GM18498 (cell line): Measurements from ENCODE around the gene CRYGN.
A peak's percentile ranks its signal among the peaks of the same experiment; 100 is the strongest.

Experiments
- ATAC-seq: cut with Tn5 transposase; IDR thresholded peaks from one replicate; pipeline ENCODE4 v1.9.1; 2021; ENCODE audit warnings: mild to moderate bottlenecking, moderate library complexity; ENCODE audit not compliant: unreplicated experiment

CRYGN gene, protein sequence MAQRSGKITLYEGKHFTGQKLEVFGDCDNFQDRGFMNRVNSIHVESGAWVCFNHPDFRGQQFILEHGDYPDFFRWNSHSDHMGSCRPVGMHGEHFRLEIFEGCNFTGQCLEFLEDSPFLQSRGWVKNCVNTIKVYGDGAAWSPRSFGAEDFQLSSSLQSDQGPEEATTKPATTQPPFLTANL

DNA sequence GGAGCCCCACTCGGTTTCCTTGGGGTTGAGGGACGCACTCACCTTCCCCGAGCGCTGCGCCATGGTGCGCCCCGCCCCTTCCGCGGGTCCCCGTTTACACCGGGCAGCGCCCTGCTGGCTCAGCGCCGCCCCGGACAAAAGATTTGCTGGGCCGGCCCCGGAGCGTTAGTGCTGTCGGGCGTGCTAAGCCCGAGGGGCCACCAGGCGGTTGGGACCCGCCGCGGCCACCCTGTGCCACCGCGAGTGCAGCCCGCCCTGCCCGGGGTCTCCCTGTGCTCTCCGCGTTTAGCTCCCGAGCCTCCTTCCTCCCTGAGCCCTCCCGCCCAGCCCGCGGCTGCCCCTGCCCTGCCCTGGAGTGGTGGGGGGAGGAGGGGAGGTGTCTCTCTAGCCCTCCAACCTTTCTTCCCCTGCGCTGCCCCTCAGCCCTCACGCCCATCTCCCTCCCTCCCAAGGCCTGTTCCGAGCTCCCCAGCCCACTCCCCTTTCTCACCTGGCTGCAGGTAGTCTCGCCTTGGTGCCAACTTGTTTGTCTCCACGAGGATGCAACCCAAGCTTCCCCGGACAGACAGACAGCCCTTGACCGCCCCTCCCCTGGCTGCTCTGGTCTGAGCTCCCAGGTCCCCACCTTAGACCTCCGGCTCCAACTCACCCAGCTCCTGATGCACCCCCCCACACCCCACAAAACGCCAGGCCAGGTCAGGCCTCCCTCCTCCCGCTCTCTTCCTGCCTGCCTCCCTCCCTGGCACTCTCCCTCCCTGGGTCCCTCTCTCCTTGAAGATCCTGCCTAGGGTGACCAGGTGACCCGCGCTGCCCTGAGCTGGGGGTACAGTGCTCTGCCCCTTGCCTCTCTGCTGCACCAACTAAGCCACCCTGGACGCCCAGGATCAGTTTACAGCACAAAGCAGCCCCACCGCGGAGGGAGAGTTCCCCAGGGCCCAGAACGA, at the start of gene CRYGN:
Gene CRYGN, minus strand, starts transcription at position 287 of the 944 bp plus-strand sequence. Its CDS starts 224 bp downstream, at position 63.
- ATAC-seq: no peak

DNA sequence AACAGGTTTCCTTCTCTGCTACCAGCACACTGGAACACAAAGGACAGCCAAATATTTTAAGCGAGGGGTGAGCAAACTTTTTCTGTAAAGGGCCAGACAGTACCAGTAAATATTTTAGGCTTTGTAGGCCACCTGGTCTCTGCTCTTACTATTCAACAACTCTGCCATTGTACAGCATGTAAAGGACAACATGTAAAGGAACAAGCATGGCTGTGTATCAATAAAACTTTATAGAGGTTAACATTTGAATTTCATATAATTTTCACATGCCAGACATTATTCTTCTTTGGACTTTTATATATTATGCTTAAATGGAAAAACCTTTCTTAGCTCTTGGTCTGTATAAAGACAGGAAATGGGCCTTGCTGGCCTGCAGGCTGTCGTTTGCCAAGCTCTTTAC, 49.6 kb upstream of the CRYGN start:
- ATAC-seq: no peak

DNA sequence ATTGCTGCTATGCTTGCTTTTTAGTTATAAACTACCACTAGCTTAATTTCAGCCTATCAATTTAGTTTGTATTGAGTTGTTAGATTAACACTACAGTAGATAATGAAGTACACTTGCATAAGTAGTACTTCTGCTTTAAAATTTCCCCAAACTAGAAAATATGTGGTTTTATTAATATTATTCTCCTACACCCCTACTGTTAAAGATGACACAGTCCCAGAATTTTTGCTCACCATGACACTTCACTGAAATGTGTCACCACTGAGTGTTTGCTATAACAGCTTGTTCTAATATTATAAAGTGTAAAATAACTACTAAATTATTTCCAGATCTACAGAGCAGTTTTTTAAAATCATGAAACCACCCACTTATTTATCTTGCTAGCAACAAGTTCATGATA, 48.2 kb upstream of the CRYGN start:
- ATAC-seq: no peak

DNA sequence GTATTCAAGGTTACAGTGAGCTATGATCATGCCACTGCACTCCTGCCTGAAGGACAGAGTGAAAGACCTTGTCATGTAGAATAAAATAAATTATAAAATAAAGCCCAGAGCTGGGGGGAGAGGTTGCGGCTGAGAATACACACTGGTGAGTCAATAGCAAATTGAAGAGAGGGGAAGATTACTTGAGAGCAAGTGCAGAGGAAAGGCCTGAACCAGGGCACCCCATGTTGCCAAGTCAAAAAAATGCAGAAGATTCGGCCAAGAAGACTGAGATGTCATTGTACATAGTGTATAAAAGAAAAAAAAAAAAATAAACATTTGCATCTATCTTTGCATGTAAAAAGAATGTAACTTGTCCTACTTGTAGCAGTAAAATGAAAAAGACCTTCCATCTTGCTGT, 47.3 kb upstream of the CRYGN start:
- no peak for ATAC-seq

DNA sequence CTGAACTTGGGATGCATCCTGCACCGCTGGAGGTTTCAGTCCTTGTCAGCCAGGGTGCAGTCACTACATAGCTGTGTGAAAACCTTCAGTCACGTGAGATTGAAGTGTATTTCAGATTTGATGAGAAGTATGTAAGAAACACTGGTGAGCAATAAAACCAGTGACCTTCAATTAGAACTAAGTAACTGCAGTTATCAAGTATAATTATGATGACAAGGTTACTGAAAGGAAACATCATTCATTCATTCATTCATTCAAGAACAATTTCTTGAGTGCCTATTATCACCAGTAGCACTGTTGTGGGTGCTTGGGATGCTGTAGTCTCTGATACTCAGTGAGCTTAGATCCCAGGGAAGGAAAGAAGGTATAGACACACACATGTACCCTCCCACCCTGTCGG, 46.1 kb upstream of the CRYGN start:
- no peak for ATAC-seq

DNA sequence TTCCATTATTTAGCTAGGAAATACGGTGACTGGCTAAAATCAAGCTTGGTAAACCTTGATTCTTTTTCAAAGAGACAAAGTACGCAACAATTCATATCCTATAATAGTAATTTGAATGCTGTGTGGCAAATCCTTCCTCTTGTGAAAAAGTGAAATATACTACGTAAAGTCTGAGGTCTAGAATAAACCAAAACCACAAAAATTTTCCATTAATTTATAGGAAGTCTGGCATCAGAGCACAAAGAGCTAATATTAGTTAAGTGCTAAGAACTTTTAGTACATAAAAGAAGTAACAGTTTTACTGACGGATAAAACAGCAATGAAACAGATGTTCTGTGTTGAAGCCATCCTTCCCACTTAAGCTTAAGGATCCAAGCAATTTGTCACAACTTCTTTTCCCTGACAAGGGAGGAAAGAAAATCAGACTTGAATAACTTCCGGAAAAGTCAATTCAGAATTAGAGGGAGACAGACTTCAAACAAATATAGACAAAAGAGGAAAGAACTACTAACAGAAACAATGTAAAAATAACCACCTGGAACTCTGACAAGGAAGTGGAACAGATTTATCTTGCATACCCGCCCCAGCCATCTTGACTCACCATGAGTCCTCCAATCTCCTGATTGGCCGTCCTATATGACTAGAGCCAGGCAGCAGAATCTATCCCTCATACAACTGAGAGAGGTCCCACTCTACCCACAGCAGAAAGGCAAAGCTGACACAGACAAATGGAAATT, 45.2 kb upstream of the CRYGN start:
- no peak for ATAC-seq

DNA sequence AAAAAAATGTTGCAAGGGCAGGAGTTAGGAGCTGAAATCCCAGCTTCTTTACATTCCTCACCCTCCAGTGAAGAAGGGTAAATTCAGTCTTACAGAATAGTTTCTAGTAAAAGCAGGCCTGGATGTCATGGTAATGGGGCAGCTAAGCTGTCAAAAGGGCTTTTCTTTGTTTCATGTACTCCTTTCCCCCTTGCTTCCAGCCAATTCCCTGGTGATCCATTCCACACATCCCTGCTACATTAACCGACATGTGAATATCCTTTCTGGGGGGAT, 43.7 kb upstream of the CRYGN start:
- no peak for ATAC-seq

DNA sequence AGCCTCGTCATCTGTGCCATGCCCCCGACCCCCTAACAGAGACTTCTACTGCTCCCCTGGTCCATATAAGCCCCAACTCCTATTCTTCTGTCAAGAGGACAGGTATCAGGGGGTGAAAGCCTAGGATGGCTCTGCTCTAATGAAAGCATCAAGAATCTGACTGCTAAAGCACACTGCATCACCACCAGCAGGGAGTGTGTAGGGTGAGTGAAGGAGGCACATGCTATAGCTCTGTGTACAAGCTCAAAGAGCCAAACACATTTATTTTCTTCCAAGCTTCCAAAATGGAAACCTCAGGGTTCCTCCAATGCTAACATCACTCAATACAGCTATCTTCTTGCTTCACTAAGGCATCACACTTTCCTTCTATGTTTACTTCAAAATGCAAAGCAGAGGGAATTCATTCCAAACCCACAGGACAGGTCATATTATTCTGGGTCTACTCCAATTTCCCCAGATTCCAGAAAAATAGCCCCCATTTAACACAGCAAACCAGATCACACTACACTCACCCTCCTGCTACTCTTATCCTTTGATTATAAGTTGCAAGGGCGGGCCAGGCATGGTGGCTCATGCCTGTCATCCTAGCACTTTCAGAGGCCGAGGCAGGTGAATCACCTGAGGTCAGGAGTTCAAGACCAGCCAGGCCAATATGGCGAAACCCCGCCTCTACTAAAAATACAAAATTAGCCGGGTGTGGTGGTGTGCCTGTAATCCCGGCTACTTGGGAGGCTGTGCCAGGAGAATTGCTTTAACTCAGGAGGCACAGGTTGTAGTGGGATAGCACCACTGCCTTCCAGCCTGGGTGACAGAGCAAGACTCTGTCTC, 43.2 kb upstream of the CRYGN start:
- ATAC-seq: no peak

DNA sequence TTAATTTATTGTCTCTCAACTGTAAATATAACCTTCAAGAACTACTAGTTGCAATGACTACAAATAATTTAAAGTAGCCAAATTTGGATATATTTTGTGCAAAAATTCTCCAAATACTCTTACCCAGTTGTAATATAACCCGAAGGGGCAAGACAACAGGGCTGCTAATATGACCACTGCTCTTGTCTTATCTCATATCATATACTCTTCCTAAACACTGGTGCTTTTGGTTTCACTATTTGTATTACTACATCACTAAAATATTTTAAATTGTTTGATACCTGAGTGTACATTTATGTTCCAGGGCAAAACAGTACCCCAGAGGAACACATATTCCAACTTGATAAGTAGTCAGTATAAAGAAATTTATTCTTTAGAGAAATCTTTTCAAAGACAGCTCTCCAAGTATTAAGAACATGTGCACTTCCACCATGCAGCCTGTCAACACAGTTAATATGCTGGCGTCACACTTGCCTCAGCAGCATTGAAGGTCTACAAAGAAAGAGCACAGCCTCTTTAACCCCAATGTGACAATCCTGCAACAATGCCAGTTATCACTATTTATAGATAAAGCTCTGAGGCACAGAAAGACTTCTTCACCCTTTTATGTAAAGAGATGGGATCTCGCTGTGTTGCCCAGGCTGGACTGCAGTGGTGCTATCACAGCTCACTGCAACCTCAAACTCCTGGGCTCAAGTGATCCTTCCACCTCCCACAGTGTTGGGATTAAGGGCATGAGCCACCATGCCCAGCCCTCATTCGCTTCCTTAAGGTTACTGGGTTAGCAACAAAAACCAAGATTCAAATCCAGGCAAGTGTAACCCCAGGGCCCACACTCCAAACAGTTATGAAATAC, 41.9 kb upstream of the CRYGN start:
- no peak for ATAC-seq

DNA sequence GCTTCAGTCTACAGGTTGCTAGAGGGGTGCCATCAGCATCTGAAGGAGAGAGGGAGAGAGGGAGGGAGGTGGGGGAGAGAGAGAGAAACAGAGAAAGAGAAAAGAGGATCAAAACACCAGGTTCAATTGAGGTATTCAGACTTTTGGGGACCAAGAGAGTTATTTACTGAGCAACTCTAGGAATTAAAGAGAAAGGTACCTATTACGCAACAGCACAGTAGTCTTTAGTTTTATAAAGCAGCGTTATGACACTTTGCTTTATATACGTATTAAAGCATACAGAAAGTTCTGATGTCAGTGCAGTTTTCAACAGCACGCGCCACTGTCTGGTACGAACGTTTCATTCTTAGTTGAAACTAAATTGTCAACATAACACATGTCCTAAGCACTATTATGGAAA, 37.9 kb upstream of the CRYGN start:
- no peak for ATAC-seq

DNA sequence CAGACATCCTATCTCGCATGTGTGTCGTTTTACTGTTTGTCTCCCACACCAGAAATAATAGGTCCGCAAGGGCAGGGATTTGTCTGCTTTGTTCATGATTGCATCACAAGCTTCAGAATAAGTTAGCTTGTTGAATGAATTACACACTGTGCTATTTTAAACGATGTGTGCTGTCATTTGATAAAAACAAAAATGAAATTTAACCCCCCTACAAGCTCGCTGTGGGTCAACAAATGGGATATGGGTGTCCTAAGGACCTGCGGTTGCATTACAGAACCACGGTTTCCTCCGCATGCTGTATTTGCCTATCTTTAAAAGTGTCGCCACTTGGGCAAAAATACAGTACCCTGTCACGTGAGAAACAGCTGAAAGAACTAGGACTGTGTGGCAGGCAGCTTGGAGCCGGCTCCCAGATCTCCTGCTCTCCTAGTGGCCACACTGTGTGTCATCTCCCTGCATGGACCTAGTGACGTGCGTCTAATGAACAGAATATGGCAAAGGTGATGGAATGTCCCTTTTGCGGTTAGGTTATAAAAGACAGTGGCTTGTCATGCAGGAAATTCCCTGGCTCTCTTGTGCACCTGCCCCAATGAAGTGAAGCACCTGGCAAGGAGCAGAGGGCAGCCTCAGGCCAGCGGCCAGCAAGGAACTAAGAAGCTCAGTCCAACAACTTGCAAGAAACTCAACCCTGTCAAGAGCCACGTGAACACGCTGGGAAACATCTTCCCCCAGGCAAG, 32.9 kb upstream of the CRYGN start:
- ATAC-seq: peak; percentile 39

DNA sequence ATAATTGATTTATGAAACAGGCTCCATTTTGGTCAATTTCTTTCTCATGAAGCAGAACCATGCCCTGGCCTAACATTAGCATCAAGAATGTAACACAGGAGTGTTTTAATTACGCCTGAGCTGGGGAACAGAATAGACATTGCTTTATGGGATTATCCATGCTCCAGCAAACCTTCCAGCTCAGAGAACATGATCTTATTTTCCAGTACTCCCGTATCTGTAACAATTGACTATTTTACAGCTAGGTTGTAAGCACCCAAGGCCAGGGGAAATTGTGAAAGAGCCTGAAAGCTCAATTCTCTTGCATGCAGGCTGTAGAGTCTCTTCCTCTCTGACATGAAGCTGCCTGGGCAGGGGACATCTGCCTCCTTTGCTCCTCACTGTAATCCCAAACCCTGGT, 30.8 kb upstream of the CRYGN start:
- no peak for ATAC-seq

DNA sequence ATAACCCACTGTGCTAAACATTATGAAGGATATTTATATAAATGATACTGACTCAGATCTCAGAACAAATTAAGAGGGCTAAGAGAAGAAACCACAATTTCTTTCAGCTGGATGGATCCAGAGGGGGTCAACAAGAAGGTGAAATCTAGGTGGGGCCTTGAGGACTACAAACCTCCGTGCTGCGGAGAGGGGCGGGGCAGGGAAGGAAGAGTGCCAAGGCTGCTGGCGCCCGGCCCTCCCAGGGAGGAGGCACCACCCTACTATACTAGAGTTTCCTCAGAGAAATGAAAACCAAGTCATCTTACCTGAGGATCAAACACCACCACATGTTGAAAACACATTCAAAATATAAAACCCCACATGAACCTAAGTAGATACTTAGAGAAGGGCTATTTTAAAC, 29.3 kb upstream of the CRYGN start:
- no peak for ATAC-seq

DNA sequence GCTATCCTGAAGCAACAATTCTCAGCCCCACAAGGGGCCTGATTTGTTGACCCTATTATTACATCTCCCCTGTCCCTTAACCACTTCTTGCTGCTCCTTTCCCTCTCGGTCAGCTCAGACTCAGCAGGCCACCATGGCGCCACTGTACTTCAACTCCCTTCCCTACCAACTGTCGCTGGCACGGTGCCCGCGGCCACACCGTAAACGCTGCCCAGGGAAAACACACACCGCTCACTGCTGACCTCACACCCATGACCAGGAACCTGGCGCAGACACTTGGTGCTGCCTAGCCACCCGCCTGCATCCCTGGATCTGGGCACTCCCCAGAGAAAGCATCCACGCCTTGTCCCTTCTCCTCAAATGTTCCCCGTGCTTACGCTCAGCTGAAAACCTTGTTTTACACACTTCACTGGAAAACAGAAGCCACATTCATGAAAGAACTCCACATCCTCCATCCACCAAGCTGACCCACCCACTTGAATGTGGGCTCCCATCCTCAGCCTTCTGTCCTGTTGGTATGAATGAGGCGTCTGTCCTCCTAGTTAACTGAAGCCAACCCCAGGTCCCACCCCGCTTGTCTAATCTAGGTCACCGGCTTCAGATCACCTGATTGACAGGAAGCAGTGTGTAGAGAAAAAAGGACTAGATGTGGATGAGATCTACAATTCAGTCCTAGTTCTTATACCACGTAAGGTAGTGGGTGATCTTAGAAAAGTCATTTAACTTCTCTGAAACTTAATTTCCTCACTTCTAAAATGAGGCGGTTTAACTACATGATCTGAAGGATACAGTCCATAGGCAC, 28.5 kb upstream of the CRYGN start:
- no peak for ATAC-seq

DNA sequence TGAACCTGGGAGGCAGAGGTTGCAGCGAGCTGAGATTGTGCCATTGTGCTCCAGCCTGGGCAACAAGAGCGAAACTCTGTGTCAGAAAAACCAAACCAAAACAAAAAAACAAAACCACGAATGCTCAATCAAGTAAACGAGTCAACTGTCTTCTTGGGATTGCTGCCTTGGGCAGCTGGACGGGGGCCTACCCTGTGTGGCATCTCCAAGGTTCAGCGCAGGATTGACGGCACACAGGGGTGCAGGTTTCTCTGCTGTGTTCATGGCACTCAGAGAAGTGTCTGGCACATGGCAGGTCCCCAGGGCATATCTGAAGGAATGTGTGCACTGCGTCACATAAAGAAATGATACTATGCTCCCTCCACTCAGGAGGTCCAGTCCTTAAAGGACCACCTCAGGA, 25.2 kb upstream of the CRYGN start:
- ATAC-seq: no peak

DNA sequence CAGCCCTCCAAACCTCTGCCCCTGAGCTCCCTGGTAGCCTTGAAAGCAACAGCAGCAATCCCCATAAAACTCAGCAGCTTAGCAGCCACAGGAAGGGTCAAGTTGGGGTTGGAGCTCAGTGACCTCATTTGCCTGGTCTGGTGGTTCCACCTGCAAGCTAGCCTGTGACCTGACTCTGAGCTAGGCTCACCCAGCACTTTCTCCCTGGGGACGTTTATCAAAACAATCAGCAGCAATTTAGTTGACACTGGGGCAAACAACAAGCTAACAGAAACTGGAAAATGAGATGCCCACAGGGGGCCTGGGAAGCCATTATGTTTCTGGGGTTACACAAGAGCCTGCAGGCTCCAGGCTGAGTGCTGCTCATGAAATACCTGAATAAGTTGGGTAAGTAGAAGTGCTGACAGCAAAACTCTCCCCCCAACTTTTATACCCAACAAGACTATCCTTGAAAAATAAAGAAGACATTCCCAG, 22.4 kb upstream of the CRYGN start:
- ATAC-seq: no peak

DNA sequence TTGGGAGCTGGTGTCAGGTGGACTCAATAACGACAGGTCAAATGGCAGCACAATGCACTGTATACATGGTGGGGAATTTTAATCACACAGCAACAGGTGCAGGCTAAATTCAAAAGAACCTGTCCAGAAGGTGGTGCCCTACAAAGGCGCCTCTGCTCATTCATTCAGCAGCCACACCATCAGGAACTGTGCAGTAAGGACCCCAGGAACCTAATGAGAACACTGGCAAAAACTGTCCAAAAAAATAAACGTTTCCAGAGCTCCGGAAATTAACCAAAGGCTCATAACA, 21.9 kb upstream of the CRYGN start:
- ATAC-seq: no peak

DNA sequence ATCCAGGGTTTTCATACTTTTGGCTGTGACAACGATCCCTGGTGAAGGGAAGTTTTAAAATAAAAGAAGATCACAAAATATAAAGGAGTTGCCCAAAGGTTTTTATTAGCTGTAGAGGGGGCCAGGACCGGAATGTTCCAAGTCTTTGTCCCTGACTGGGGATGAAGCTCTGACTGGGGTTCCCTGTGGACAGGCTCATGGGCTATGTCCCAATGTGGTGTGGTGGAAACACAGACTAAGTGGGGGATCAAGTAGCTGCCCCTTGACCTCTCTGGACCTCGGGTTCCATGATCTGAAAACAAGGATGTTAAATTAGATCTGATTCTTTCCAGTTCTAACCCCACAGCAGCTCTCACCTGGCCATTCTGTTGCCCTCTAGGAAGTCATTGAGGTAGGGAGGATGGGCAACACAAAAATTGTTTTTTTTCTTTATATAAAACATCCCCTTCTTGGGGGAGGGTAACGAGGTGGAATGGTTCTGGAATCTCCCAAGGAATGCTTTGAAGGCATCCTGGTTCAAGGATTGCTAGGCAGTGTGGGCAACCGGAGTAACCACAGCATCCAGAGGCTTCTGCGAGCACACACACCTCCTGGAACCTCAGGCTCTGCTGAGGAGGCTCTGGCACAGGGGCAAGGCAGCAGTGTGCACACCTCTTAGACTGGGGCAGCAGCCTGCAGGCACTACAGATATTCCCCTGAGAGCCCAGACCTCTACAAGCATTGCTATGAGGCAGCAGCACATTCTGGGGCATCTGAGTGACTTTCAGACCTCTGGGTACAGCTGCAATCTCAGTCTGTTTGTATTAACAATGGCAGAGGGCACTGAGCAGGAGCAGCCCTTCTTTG, 21.4 kb upstream of the CRYGN start:
- ATAC-seq: no peak
